Right cardiac atrium (tissue), 5 donors: Measurements from ENCODE around the gene ABHD1. TPM values are rescaled to one million over a fixed set of nuclear protein-coding genes. Genes with fewer than 3 reads are reported as not detected.
"Not testable (repeated sequence)": the region's sequence is repeated elsewhere in the genome, so short reads cannot be mapped to it uniquely, and the experiment has no call there.

Experiments used
- ATAC-seq, 2 donors: fragments of 200-7000 bp; cut with Tn5 transposase; one replicate each; pipeline versions ENCODE4 v1.8.0 to v1.9.1; 2020; ENCODE audit warnings: moderate library complexity in 2 of 2, mild to moderate bottlenecking in 1 of 2
- DNase-seq, 3 donors: peaks; one replicate each; pipeline ENCODE4 v3.0.0-alpha.2; 2020
- H3K27ac ChIP-seq: one replicate; pipeline ENCODE4 v1.5.1; 2013; ENCODE audit warnings: mild to moderate bottlenecking, low read length, control low read depth, moderate library complexity
- H3K27me3 ChIP-seq: one replicate; pipeline ENCODE4 v1.6.1; 2013; ENCODE audit not compliant: control insufficient read depth, insufficient read depth
- H3K4me1 ChIP-seq: one replicate; pipeline ENCODE4 v1.6.1; 2013; ENCODE audit warnings: low read length; ENCODE audit not compliant: control insufficient read depth, insufficient read depth
- H3K4me3 ChIP-seq: one replicate; pipeline ENCODE4 v1.5.1; 2013; ENCODE audit warnings: low read length, control low read depth
- H3K9me3 ChIP-seq: one replicate; pipeline ENCODE4 v1.6.1; 2013; ENCODE audit warnings: low read length; ENCODE audit not compliant: control insufficient read depth
- WGBS: extraction: QIAGEN DNeasy Blood & Tissue Kit; methylation state at CpG from one replicate; pipeline ENCODE4 v1.1.7; 2013; 5-methylcytosine and 5-hydroxymethylcytosine counted together
- intact Hi-C, 4 donors: fragments of 100-400 bp; cut with DNase I; formaldehyde crosslinking; loops; one replicate each; pipeline versions ENCODE4 v1.11.0 to v1.14.0; 2022 to 2023
- polyA plus RNA-seq: library from polyadenylated mRNA; stranded (reverse); fragments of 200-250 nt; gene quantifications from one replicate; pipeline ENCODE4 v1.2.3, GENCODE V29; 2013
- total RNA-seq, 4 donors: library from RNA; stranded (reverse); fragmentation: NEBNext Ultra II Directional; extraction: Animal tissue kit (Norgen Biotek cat#: 25700); gene quantifications; one replicate each; pipeline ENCODE4 v1.2.1, GENCODE V29; 2021
- donor health status: healthy with polysubstance abuse.
- donor health status: DM: no; HTN: yes; CAD: no.
- donor health status: DM: no; HTN: no; CAD: no.
- donor health status: DM: no; HTN: yes; CAD: no; lungs with severe emphysema.
- donor health status: DM: yes; HTN: yes; CAD: no.

Gene ABHD1
- total and polyA plus RNA-seq, 5 donors, result 1.6 to 5.1 (median 2.9) TPM

DNA sequence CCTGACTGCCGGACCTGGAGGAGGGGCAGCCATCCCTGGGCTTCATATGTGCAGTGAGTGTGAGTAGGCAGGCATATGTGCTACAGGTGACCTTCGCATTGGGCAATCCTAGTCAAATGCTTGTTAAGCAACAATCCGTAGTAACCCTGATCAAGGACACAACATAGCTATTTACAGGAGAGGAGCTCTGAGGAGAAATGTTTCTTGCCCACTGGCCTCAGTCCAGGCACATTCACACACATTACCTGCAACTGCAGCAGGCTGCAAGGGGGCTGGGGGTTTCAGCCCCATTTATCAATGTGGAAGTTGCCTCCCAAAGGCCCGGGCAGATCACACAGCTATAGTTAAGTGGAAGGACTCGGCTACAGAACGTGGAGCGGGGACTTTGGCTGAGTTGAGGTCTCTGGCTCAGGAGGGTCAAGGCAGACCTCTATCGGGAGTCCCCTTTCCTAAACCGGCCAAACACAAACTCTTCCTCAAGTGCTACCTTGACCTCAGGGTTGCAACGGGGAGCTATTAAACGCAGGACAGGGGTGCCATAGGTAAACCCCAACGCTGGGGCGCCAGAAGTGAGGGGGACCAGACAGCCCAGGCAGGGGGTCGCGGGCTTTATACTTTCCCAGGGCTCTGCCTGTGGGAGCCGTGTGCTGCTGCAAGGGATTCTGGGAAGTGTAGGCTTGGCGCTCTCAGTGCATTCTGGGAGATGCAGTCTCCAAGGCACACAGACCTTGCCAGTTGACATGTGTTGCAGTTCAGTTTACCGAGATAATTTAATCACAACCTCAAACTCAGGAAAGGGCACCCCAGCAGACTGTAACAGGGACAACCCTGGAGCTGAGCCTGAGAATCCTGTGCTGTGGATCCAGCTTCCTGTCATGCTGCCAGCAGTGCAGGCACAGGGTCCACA, 27.6 kb upstream of the ABHD1 start:
- Histone ChIP-seq H3K4me1 (no peaks in the 10 kb centered on the region), H3K27me3 (no peaks in the 10 kb centered on the region), H3K27ac (no peak overlapping the region), H3K9me3 (no peaks in the 10 kb centered on the region), H3K4me3 (peak overlapping the region; percentile 41)
- ATAC-seq, result peak; percentile 80 to 83
- intact Hi-C loops, result loop anchor here (5.0 to 10.0 kb wide), 3 partner anchors 96 to 189 kb away; partner anchors contain the start of gene TRIM54 (in 3 of the 4)
- 24% methylated on average over 18 of the region's 18 CpGs for WGBS
- peak; percentile 68 to 85 (median 78) for DNase-seq

DNA sequence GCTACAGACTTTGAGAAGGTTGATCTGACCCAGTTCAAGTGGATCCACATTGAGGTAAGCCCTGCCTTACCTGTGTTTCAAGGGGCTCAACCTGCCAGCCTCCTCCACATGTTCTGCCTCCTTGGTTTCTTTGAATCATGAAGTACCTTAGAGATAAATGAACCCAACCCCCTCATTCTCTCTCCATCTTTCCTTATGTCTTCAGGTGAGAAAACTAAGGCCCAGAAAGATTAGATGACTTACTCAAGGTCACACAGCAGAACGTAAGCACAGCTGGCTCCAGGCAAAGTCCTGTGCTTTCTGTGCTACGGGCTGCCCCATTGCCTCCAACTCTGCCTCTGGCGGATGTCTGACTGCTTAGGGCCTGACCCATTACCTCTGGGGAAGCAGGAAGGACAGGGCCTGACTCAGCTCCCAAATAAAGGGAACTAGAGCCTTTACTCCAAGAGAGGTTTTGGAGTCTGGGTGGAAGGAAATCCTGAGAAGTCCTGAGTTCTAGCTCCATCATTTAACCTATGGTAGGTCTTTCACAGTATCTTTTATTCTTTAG, 26.8 kb upstream of the ABHD1 start:
- ATAC-seq (no peak), DNase-seq (peak in 1 of 3 donors; percentile 45)
- H3K27me3 ChIP-seq, result no peaks in the 10 kb centered on the region
- H3K27ac ChIP-seq, result no peak overlapping the region
- H3K4me3 ChIP-seq, result no peak overlapping the region
- no peaks in the 10 kb centered on the region for H3K4me1 ChIP-seq
- intact Hi-C loops, result loop anchor here (5.0 to 10.0 kb wide), 3 partner anchors 95 to 188 kb away; partner anchors contain the start of gene TRIM54 (in 3 of the 4)
- WGBS, result 67% methylated on average over 3 of the region's 3 CpGs
- H3K9me3 ChIP-seq, result no peaks in the 10 kb centered on the region

DNA sequence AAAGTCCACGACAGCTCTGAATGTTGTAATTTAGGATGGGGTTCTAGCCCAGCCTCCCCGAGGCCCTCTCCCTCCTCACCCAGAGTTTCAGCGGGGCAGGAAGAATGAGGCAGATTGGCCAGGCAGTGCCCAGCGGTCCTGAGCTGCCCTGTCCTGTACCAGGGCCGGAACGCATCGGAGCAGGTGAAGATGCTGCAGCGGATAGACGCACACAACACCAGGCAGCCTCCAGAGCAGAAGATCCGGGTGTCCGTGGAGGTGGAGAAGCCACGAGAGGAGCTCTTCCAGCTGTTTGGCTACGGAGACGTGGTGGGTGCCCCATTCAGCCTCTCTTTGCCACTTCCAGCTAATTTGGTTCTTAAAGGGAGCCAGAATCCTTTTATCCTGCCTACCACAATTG, 26.3 kb upstream of the ABHD1 start:
- intact Hi-C loops, result loop anchor here (5.0 to 10.0 kb wide), 3 partner anchors 95 to 187 kb away; partner anchors contain the start of gene TRIM54 (in 3 of the 4)
- Histone ChIP-seq H3K27ac (no peak overlapping the region), H3K27me3 (no peaks in the 10 kb centered on the region), H3K9me3 (no peaks in the 10 kb centered on the region), H3K4me1 (no peaks in the 10 kb centered on the region), H3K4me3 (no peak overlapping the region)
- DNase-seq (peak in 1 of 3 donors; percentile 18), ATAC-seq (no peak)
- WGBS, result 89% methylated on average over 14 of the region's 14 CpGs

DNA sequence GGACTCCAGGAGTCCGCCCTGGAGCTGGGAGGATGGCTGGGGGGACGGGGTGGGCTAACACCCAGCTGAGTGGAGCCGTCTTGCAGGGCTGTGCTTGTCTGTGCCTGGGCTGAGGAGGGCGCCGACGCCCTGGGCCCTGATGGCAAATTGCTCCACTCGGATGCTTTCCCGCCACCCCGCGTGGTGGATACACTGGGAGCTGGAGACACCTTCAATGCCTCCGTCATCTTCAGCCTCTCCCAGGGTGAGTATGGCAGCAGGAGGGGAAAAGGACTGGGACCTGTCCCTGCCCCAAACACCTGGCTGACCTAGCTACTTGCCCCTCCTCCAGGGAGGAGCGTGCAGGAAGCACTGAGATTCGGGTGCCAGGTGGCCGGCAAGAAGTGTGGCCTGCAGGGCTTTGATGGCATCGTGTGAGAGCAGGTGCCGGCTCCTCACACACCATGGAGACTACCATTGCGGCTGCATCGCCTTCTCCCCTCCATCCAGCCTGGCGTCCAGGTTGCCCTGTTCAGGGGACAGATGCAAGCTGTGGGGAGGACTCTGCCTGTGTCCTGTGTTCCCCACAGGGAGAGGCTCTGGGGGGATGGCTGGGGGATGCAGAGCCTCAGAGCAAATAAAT, 24.2 kb upstream of the ABHD1 start:
- no peak overlapping the region for H3K27ac ChIP-seq
- no peak overlapping the region for H3K4me3 ChIP-seq
- ATAC-seq (no peak), DNase-seq (peak in 1 of 3 donors; percentile 36)
- H3K4me1 ChIP-seq, result no peaks in the 10 kb centered on the region
- H3K27me3 ChIP-seq, result no peaks in the 10 kb centered on the region
- WGBS, result 91% methylated on average over 19 of the region's 19 CpGs
- H3K9me3 ChIP-seq, result no peaks in the 10 kb centered on the region
- intact Hi-C loops, result loop anchor here (2.0 to 10.0 kb wide), 4 partner anchors 91 to 185 kb away; partner anchors contain the start of gene TRIM54 (in 3 of the 4)

DNA sequence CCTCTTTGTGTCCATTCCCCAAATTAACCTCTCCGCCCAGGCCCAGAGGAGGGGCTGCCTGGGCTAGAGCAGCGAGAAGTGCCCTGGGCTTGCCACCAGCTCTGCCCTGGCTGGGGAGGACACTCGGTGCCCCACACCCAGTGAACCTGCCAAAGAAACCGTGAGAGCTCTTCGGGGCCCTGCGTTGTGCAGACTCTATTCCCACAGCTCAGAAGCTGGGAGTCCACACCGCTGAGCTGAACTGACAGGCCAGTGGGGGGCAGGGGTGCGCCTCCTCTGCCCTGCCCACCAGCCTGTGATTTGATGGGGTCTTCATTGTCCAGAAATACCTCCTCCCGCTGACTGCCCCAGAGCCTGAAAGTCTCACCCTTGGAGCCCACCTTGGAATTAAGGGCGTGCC, 23.6 kb upstream of the ABHD1 start:
- intact Hi-C loops, result no loop called here
- 86% methylated on average over 10 of the region's 10 CpGs for WGBS
- no peak for ATAC-seq

DNA sequence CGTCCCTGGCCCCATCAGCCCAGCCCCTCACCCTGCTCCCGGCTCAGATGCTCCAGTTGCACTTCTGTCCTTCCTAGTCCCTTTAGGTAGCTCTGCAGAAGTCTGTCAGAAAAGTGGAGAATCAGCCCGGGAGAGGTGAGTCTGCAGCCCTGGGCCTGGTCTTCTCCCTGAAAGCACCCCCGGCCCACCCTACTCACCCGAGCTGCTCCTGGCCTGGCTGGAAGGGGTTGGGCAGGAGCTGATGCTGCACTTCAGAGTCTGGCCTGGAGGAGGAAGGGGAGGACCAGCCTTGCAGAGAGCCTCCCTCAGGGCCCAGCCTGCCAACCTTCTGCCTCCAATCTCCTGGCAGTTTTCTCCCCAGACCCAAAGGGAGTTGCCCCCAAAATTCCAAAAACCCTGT, 21.3 kb upstream of the ABHD1 start:
- Histone ChIP-seq H3K4me1 (no peaks in the 10 kb centered on the region), H3K27ac (no peak overlapping the region), H3K4me3 (no peak overlapping the region), H3K9me3 (no peaks in the 10 kb centered on the region), H3K27me3 (no peaks in the 10 kb centered on the region)
- 76% methylated on average over 5 of the region's 5 CpGs for WGBS
- no peak for ATAC-seq
- intact Hi-C loops, result no loop called here
- DNase-seq, result peak in 1 of 3 donors; percentile 10

More for the DNA sequence above, 23.6 kb upstream of the ABHD1 start:
- no peaks in the 10 kb centered on the region for H3K4me1 ChIP-seq
- no peak overlapping the region for H3K27ac ChIP-seq
- H3K4me3 ChIP-seq, result no peak overlapping the region
- DNase-seq, result peak in 1 of 3 donors; percentile 6
- H3K9me3 ChIP-seq, result no peaks in the 10 kb centered on the region
- H3K27me3 ChIP-seq, result no peaks in the 10 kb centered on the region

DNA sequence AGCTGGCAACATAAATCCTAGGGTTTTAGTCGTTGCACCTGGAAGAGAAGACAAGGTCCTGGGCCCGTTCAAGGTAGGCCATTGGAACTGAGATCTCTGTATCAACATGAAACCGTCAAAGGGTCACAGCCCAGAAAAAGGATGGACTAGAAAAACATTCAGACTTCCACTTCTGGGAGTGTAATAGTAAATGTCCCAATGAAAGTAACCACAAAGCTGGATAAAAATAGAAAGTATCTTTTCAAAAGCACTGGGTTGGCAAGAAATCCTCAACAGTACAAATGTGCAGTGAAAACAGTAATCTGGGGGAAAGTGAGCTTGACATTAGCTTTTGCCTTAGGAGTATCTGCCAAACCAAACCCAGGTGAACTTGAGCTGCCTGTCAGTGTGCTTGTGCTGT, 17.6 kb upstream of the ABHD1 start:
- H3K4me3 ChIP-seq, result no peak overlapping the region
- no peaks in the 10 kb centered on the region for H3K9me3 ChIP-seq
- no peak overlapping the region for H3K27ac ChIP-seq
- ATAC-seq (no peak), DNase-seq (no peak)
- intact Hi-C loops, result no loop called here
- H3K27me3 ChIP-seq, result no peaks in the 10 kb centered on the region
- WGBS, result 71% methylated on average over 3 of the region's 3 CpGs
- H3K4me1 ChIP-seq, result no peaks in the 10 kb centered on the region

DNA sequence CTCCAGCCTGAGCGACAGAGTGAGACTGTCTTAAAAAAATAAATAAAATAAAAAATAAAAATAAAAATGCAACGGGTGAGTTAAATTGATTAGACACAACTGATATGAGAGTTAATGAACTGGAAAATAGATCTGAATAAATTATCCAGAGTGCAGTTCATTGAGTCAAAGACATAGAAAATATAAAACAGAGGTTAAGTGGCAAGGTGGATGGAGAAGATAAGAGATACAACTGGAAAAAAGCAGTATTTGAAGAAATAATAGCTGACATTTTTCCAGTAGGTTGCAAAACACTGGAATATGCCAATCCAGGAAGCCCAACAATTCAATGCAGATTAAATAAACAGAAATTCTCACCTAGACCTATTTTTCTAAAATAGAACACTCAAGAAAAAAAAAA, 15.4 kb upstream of the ABHD1 start:
- Histone ChIP-seq H3K27ac (no peak overlapping the region), H3K9me3 (no peaks in the 10 kb centered on the region), H3K27me3 (no peaks in the 10 kb centered on the region), H3K4me3 (no peak overlapping the region), H3K4me1 (no peaks in the 10 kb centered on the region)
- DNase-seq (no peak), ATAC-seq (no peak)
- WGBS, result 78% methylated on average over 2 of the region's 2 CpGs
- intact Hi-C loops, result no loop called here

DNA sequence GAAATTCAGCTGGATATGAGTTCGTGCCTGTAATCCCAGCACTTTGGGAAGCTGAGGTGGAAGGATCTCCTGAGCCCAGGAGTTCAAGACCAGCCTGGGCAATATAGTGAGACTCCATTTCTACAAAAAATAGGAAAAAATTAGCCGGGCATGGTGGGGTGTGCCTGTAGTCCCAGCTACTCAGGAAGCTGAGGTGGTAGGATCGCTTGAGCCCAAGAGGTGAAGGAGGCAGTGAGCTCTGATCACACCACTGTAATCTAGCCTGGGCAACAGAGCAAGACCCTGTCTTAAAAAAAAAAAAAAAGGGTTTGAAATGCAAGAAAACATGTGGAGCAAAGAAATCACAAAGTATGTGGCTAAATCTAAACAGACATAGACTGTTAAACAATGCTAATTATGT, 14.5 kb upstream of the ABHD1 start:
- no peak for DNase-seq
- Histone ChIP-seq H3K27me3 (no peaks in the 10 kb centered on the region), H3K9me3 (no peaks in the 10 kb centered on the region), H3K4me3 (no peak overlapping the region), H3K4me1 (no peaks in the 10 kb centered on the region), H3K27ac (no peak overlapping the region)
- ATAC-seq, result no peak
- intact Hi-C loops, result no loop called here
- WGBS, result 93% methylated on average over 3 of the region's 3 CpGs

DNA sequence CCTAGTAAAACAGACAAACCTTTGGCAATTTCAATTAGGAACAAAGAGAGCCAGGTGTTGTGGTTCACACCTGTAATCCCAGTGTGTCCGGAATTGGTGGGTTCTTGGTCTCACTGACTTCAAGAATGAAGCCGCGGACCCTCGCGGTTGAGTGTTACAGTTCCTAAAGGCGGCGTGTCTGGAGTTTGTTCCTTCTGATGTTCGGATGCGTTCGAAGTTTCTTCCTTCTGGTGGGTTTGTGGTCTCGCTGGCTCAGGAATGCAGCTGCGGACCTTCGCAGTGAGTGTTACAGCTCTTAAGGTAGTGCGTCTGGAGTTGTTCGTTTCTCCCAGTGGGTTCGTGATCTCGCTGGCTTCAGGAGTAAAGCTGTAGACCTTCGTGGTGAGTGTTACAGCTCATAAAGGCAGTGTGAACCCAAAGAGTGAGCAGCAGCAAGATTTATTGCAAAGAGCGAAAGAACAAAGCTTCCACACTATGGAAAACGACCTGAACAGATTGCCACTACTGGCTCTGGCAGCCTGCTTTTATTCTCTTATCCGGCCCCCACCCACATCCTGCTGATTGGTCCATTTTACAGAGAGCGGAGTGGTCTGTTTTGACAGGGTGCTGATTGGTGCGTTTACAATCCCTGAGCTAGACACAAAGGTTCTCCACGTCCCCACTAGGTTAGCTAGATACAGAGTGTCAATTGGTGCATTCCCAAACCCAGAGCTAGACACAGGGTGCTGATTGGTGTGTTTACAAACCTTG, 12.8 kb upstream of the ABHD1 start:
- not testable (repeated sequence) for H3K4me3 ChIP-seq, H3K27me3 ChIP-seq, ATAC-seq, H3K27ac ChIP-seq, H3K4me1 ChIP-seq, H3K9me3 ChIP-seq
- WGBS, result 85% methylated on average over 24 of the region's 24 CpGs
- intact Hi-C loops, result loop anchor here in 1 of 4 donors (5.0 kb wide), 1 partner anchor 77 kb away; no protein-coding TSS in a partner anchor
- DNase-seq, result peak in 1 of 3 donors; percentile 11
